Calu3 (cell line): ENCODE measurements around the gene POLR2M. TPM values are rescaled to one million over a fixed set of nuclear protein-coding genes. Genes with fewer than 3 reads are reported as not detected.

Experiments used
- BruUV-seq: library from RNA; stranded (reverse); fragments of 400-500 nt; replicated peaks from 2 replicates; lab custom pipeline; 2021; lab: Mats Ljungman, UMichigan
- CTCF ChIA-PET: fragments of 300-600 bp; sonication (Branson Sonifier 250); formaldehyde crosslinking; loops from one replicate; lab custom pipeline; 2022; ENCODE audit warnings: antibody characterized with exemption; lab: Charles Lee
- DNase-seq: peaks from one replicate; pipeline ENCODE4 v3.0.0; 2022
- H3K27ac Mint-ChIP-seq: one replicate; pipeline ENCODE4 v1.8.0; 2022; ENCODE audit warnings: mixed read lengths; ENCODE audit not compliant: unreplicated experiment
- H3K27me3 Mint-ChIP-seq: one replicate; pipeline ENCODE4 v1.8.0; 2022; ENCODE audit warnings: mixed read lengths; ENCODE audit not compliant: unreplicated experiment
- H3K36me3 Mint-ChIP-seq: one replicate; pipeline ENCODE4 v1.8.0; 2022; ENCODE audit warnings: mild to moderate bottlenecking, moderate library complexity, mixed read lengths; ENCODE audit not compliant: insufficient read depth, unreplicated experiment
- H3K4me1 Mint-ChIP-seq: one replicate; pipeline ENCODE4 v1.8.0; 2022; ENCODE audit warnings: mild to moderate bottlenecking, low read depth, mixed read lengths; ENCODE audit not compliant: unreplicated experiment
- H3K4me3 Mint-ChIP-seq: one replicate; pipeline ENCODE4 v1.8.0; 2022; ENCODE audit warnings: mild to moderate bottlenecking, low read depth, moderate library complexity, mixed read lengths; ENCODE audit not compliant: unreplicated experiment
- H3K9me3 Mint-ChIP-seq: one replicate; pipeline ENCODE4 v1.8.0; 2022; ENCODE audit warnings: low read depth, mixed read lengths; ENCODE audit not compliant: unreplicated experiment
- CTCF ChIP-seq: fragments of 200-600 bp; IDR thresholded peaks from one replicate; pipeline ENCODE4 v1.8.0; 2022; ENCODE audit warnings: antibody characterized with exemption; ENCODE audit not compliant: unreplicated experiment
- intact Hi-C: fragments of 100-400 bp; cut with micrococcal nuclease; formaldehyde crosslinking; loops from one replicate; pipeline ENCODE4 v1.10.0; 2022; ENCODE audit not compliant: unreplicated experiment
- total RNA-seq: library from RNA; stranded (reverse); gene quantifications from 2 replicates; pipeline ENCODE4 v1.2.3, GENCODE V29; 2022

Gene POLR2M
- total RNA-seq, 1 experiment from 2014 or later, result 102 TPM

- Mint-ChIP-seq H3K4me3 (peak overlapping the region; percentile 47), H3K27ac (peak overlapping the region; percentile 1), H3K4me1 (peaks cover 66% of the 10 kb centered on the region), H3K9me3 (no peaks in the 10 kb centered on the region), H3K36me3 (no peaks in the 10 kb centered on the region), H3K27me3 (no peaks in the 10 kb centered on the region)
- no peak for TF ChIP-seq CTCF
- no TSS peak for BruUV-seq
- CTCF ChIA-PET, result interaction anchor here (1.2 to 3.9 kb wide), 2 partner anchors 9 to 193 kb away, joined by 3 to 14 read pairs; no protein-coding TSS in a partner anchor
- intact Hi-C loops, result no loop called here
- DNase-seq, result no peak
Observed at GRCh38 chr15:57668016-57668415, 38.5 kb upstream of the POLR2M start.

- intact Hi-C loops, result no loop called here
Observed at GRCh38 chr15:57671636-57672035, 34.9 kb upstream of the POLR2M start.

GRCh38 chr15:57675481-57676181 is 30.9 kb upstream of the POLR2M start:
- intact Hi-C loops, result loop anchor here (1.0 kb wide), 1 partner anchor 31 kb away; the partner anchor contains the start of gene POLR2M
- CTCF ChIA-PET, result interaction anchor here (0.6 to 1.3 kb wide), 10 partner anchors 12 to 395 kb away, joined by 3 to 8 read pairs (median 3); partner anchors contain the start of gene POLR2M
- H3K27me3 Mint-ChIP-seq, result no peaks in the 10 kb centered on the region
- TSS peak; percentile 94 for BruUV-seq
- peak overlapping the region; percentile 44 for H3K4me3 Mint-ChIP-seq
- peak; percentile 70 for DNase-seq
- peaks cover 3% of the 10 kb centered on the region for H3K9me3 Mint-ChIP-seq
- peak overlapping the region; percentile 69 for H3K27ac Mint-ChIP-seq
- peaks cover 69% of the 10 kb centered on the region for H3K4me1 Mint-ChIP-seq
- TF ChIP-seq CTCF, result no peak
- H3K36me3 Mint-ChIP-seq, result peaks cover 4% of the 10 kb centered on the region

More at GRCh38 chr15:57671636-57672035, 34.9 kb upstream of the POLR2M start:
- Mint-ChIP-seq H3K36me3 (peaks cover 4% of the 10 kb centered on the region), H3K4me3 (no peak overlapping the region), H3K27ac (no peak overlapping the region), H3K9me3 (no peaks in the 10 kb centered on the region), H3K4me1 (peaks cover 78% of the 10 kb centered on the region), H3K27me3 (no peaks in the 10 kb centered on the region)
- no TSS peak for BruUV-seq
- CTCF ChIA-PET, result no interaction called here
- TF ChIP-seq CTCF, result no peak
- DNase-seq, result no peak

- H3K4me1 Mint-ChIP-seq, result peaks cover 68% of the 10 kb centered on the region
- intact Hi-C loops, result no loop called here
- peaks cover 3% of the 10 kb centered on the region for H3K9me3 Mint-ChIP-seq
- no peak for DNase-seq
- no peak overlapping the region for H3K27ac Mint-ChIP-seq
- no peak overlapping the region for H3K4me3 Mint-ChIP-seq
- CTCF ChIA-PET, result no interaction called here
- TF ChIP-seq CTCF, result no peak
- H3K36me3 Mint-ChIP-seq, result peaks cover 4% of the 10 kb centered on the region
- BruUV-seq, result no TSS peak
- no peaks in the 10 kb centered on the region for H3K27me3 Mint-ChIP-seq
Observed at GRCh38 chr15:57676585-57676984, 29.9 kb upstream of the POLR2M start.
